Urinary bladder (tissue), 4 donors: ENCODE data around the gene KRT7. TPM values are rescaled to one million over a fixed set of nuclear protein-coding genes. Genes with fewer than 3 reads are reported as not detected.
"Not testable (repeated sequence)": the region's sequence is repeated elsewhere in the genome, so short reads cannot be mapped to it uniquely, and the experiment has no call there.

ENCODE experiments used
- DNase-seq: peaks from one replicate; pipeline ENCODE4 v3.0.0-alpha.2; 2015; ENCODE audit errors: extremely low spot score
- H3K27ac ChIP-seq: one replicate; pipeline ENCODE4 v1.5.1; 2013; ENCODE audit warnings: low read depth, mild to moderate bottlenecking, moderate library complexity
- H3K36me3 ChIP-seq: one replicate; pipeline ENCODE4 v1.6.1; 2013; ENCODE audit warnings: mild to moderate bottlenecking, moderate library complexity; ENCODE audit not compliant: insufficient read depth
- H3K4me1 ChIP-seq: one replicate; pipeline ENCODE4 v1.6.1; 2013; ENCODE audit warnings: mild to moderate bottlenecking, moderate library complexity; ENCODE audit not compliant: insufficient read depth
- H3K4me3 ChIP-seq: one replicate; pipeline ENCODE4 v1.5.1; 2013; ENCODE audit warnings: low read depth, low read length
- WGBS: extraction: QIAGEN DNeasy Blood & Tissue Kit; methylation state at CpG from one replicate; pipeline ENCODE4 v1.1.7; 2013; 5-methylcytosine and 5-hydroxymethylcytosine counted together
- polyA plus RNA-seq: library from polyadenylated mRNA; stranded (reverse); fragments of 200-250 nt; gene quantifications from one replicate; pipeline ENCODE4 v1.2.3, GENCODE V29; 2013
- total RNA-seq: library from RNA; depleted of rRNA; stranded (reverse); fragments of >200 nt; gene quantifications from one replicate; pipeline ENCODE4 v1.2.3, GENCODE V29; 2014
- donor health status: healthy with polysubstance abuse.
- donor health status: healthy.

Gene KRT7
- total and polyA plus RNA-seq, 2 donors: 147 to 158 TPM

DNA sequence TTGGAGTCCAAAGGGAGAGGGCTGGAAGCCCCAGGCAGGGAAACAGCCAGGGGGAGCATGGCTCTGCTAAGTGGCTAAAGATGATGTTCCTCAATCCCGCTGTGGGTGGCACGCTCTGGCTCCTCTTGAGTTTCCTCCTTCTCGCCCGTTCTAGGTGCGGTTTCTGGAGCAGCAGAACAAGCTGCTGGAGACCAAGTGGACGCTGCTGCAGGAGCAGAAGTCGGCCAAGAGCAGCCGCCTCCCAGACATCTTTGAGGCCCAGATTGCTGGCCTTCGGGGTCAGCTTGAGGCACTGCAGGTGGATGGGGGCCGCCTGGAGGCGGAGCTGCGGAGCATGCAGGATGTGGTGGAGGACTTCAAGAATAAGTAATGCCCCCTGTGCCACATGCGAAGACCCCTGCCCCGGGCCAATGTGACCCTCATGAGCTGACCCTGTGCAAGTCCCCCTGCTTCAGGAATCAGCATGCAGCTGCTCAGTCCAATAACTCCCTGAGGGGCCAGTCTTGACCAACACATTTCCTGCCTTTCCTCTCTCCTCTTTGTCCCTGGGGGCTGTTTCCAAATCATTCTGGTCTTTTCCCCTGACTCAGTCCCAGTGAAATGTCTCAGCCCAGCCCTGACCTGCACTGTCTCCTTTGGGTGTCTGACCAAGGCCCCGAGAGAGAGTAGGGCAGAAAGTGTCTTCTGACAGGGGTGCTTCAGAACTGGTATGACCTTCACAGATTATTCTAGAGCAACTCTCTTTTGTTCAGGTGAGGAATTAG, 2.1 kb downstream of the KRT7 start:
- WGBS: 90% methylated on average over 15 of the region's 15 CpGs
- H3K4me3 ChIP-seq: no peak overlapping the region

DNA sequence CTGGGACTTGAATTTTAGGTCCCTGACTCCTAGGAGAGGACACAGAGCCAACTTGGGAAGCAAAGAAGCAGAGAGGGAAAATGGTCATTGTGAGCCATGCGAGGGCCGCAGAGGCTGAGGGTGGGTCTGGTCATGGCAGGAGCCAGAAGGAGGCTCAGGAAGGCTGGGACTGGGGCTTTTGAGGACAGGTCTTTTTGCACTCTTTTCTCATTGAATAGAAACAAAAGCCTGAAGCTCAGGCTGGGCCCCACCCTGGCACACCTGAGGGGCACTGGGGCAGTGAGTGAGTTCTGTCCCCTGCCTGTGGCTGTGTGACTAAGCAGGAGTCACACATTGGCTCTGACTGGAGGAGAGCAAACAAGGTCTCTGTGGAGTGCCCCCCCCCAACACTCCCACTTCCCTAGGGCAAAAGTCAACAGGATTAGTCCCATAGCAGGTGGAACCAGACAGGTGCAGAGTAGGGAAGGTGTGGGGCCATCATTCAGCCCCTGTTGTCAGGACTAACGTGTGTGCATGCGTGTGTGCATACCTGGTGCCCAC, 2.8 kb downstream of the KRT7 start:
- 72% methylated on average over 4 of the region's 4 CpGs for WGBS
- peak overlapping the region; percentile 40 for H3K27ac ChIP-seq
- H3K4me3 ChIP-seq: no peak overlapping the region
- DNase-seq: no peak
- no peaks in the 10 kb centered on the region for H3K4me1 ChIP-seq
- no peaks in the 10 kb centered on the region for H3K36me3 ChIP-seq

More for the DNA sequence above, 2.1 kb downstream of the KRT7 start:
- Histone ChIP-seq H3K27ac (peak overlapping the region; percentile 40), H3K36me3 (no peaks in the 10 kb centered on the region), H3K4me1 (no peaks in the 10 kb centered on the region)
- no peak for DNase-seq

DNA sequence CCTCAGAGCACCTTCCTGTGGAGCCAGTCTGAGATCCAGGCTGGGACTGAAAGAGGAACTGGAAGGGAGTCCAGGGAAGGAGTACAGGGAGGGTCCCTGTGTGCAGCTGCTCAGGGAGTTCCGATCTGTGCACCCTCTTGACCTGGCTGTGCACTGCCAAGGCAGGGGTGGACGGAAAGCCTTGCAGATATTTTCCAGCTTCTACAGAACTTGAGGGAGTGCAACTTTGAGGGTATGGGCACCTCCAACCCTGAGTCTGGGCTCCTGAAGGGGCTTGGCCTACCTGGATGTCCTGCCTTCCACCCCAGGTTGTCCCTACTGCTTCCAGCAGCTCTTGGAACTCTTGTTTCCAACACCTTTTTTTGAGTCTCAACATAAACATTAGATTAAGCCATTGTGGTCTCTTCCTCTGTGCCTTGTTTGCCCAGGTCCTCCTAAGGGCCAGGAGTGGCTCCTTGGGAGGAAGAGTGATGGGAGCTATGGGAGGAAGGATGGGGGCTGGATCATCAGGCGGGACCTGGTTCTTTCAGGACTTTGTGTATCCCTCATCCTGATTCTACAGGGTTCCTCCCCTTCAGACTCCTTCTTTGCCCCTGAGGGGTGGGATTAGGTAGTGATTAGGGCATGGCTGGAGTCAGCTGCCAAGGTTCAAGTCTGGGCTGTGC, 3.5 kb downstream of the KRT7 start:
- 77% methylated on average over 3 of the region's 3 CpGs for WGBS
- Histone ChIP-seq H3K4me1 (no peaks in the 10 kb centered on the region), H3K4me3 (no peak overlapping the region), H3K27ac (no peak overlapping the region), H3K36me3 (no peaks in the 10 kb centered on the region)
- DNase-seq: no peak

DNA sequence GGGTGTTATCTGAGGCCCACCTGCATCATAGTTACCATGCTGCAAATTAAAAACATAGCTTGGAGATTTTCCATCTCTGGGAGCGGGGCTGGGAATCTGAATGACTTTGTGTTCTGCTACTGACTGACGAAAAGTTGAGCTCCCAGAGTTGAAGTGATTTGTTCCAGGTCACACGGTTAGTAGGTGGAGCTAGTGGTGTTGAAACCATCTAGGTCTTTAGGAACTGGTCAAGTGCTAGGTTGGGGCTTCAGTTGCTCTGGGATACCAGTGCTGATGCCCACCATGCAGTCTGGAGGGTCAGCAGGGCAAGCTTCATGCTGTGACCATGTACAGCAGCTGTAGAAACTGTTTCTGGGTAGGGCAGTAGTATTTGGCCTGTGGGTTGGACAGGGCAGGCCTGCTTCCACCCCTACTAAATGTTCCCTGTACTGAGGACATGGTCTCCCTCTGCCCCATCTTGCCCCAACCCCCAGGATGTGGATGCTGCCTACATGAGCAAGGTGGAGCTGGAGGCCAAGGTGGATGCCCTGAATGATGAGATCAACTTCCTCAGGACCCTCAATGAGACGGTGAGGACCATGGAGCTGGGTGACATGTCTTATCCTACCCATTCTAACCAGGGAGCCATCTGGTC, 5.3 kb downstream of the KRT7 start:
- DNase-seq: no peak
- whole genome bisulfite sequencing: 92% methylated on average over 4 of the region's 4 CpGs
- Histone ChIP-seq H3K4me3 (no peak overlapping the region), H3K4me1 (no peaks in the 10 kb centered on the region), H3K27ac (no peak overlapping the region), H3K36me3 (no peaks in the 10 kb centered on the region)

DNA sequence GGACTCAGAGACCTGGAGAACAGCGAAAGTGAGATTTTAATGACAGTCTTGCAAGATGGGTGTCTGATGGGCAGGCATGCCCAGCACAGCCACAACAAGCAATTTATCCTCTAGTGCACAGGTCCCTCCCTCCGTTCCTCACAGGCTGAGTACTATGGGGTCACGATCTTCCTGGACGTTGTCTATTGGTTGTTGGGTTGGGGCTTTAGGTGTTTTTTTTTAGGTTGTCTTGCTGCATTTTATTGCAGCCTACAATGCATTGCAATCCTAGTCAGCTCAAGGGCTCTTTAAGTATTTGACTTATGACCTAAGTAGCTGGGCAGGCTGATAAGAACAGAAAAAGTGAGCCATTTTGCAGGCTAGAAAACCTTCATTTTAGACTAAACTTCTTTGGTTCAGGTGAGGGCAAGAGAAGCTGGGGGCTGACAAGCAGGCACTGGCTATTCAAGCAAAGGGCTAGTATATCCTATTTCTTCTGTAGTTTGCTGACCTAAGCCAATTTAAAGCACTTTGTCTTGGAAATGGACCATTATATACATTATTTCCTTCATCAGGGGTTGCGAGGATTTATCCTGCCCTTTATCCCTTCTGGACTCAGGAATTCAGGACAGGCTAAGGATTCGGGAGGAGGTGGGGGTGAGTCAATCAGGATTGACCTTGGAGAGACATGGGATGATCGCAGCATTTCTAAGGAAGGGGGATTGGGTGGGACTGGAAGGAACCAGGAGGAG, 6.0 kb downstream of the KRT7 start:
- 79% methylated on average over 7 of the region's 7 CpGs for WGBS
- Histone ChIP-seq H3K36me3 (no peaks in the 10 kb centered on the region), H3K4me1 (no peaks in the 10 kb centered on the region), H3K4me3 (no peak overlapping the region), H3K27ac (no peak overlapping the region)
- DNase-seq: no peak

DNA sequence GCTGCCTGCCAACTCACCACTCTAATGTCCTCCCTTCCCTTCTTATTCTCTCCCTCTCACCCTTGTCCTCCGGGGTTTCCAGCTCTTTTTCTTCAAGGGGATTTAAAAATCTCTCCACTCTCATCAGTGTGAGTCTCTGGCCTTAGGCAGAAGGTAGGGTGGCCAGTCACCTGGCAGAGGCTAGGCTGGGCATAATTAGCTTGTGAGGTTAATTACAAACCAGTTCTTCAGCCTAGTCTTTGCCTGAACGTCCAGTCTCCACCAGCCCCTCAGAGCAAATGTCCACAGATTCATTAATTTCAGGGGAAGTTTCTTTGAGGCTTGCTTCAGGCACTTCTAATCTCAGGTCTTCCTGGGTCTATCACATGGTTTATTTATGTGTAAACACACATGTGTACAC, 6.7 kb downstream of the KRT7 start:
- no peaks in the 10 kb centered on the region for H3K36me3 ChIP-seq
- H3K4me3 ChIP-seq: no peak overlapping the region
- DNase-seq: no peak
- H3K4me1 ChIP-seq: no peaks in the 10 kb centered on the region
- no peak overlapping the region for H3K27ac ChIP-seq
- 68% methylated on average over 2 of the region's 2 CpGs for WGBS

DNA sequence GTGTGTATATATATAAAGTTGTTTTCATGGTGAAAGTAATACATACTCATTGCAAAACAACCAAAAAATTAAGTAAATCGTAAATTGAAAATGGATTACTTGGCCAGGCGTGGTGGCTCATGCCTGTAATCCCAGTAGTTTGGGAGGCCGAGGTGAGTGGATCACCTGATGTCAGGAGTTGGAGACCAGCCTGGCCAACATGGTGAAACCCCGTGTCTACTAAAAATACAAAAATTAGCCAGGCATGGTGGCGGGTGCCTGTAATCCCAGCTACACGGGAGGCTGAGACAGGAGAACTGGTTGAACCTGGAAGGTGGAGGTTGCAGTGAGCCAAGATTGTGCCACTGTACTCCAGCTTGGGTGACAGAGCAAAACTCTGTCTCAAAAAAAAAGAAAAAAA, 7.2 kb downstream of the KRT7 start:
- not testable (repeated sequence) for H3K36me3 ChIP-seq, H3K4me1 ChIP-seq, H3K4me3 ChIP-seq, H3K27ac ChIP-seq, DNase-seq
- 84% methylated on average over 6 of the region's 6 CpGs for WGBS

DNA sequence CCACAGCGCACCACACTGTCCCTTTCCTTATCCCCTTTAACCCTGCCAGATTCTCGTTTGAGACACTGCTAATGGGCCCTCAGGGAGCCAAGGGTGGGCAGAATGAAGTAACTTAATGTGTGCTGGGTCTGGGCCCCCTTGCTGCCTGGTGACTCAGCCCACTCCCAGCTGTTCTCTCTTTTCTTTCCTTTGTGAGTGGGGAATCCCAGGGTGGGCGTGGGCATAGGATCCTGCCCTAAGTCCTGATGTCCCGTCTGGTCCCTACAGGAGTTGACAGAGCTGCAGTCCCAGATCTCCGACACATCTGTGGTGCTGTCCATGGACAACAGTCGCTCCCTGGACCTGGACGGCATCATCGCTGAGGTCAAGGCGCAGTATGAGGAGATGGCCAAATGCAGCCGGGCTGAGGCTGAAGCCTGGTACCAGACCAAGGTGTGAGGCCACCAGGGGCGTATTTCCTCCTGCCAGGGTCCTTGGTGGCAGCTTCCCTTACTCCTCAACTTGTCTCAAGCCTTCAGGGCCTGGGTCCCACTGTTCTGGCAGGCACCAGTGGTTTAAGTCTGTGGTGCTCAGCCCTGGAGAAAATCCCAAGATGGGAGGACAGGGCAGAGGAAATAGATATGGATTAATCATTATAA, 8.3 kb downstream of the KRT7 start:
- no peak overlapping the region for H3K4me3 ChIP-seq
- 87% methylated on average over 11 of the region's 11 CpGs for WGBS
- no peak overlapping the region for H3K27ac ChIP-seq
- DNase-seq: no peak
- H3K4me1 ChIP-seq: no peaks in the 10 kb centered on the region
- H3K36me3 ChIP-seq: no peaks in the 10 kb centered on the region

DNA sequence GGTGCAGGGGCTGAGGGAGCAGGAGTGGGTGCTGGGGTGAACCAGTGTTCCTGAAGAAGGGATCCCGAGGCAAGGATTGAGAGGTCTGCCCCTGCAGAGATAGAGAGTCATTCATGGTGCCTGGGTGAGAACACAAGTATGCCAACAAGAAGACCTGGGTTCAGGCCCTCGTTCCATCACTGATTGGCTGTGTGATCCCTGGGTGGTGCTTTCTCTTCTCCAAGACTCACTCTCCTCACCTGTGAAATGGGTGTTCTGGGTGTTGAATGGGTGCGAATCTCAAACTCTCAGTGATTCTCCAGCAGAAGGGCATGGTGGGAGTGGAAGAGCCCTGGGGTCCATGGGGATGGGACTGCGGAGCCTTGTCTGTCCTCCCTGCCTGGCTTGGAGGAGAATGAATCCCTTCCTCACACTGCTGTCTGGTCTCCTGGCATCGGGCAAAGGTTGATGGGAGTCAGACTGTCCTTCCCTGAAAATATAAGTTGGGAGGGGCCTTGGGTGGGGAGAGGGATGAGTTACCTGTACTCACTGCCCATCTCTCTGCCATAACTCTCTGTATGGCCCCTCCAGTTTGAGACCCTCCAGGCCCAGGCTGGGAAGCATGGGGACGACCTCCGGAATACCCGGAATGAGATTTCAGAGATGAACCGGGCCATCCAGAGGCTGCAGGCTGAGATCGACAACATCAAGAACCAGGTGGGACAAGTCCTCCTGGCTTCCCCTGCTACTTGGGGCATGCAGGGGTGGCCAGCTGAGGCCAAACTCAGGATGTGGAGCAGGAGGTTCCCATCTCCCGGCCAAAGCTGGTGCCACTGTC, 9.6 kb downstream of the KRT7 start:
- H3K4me3 ChIP-seq: no peak overlapping the region
- no peaks in the 10 kb centered on the region for H3K36me3 ChIP-seq
- WGBS: 96% methylated on average over 11 of the region's 11 CpGs
- H3K27ac ChIP-seq: no peak overlapping the region
- no peaks in the 10 kb centered on the region for H3K4me1 ChIP-seq
- DNase-seq: no peak

DNA sequence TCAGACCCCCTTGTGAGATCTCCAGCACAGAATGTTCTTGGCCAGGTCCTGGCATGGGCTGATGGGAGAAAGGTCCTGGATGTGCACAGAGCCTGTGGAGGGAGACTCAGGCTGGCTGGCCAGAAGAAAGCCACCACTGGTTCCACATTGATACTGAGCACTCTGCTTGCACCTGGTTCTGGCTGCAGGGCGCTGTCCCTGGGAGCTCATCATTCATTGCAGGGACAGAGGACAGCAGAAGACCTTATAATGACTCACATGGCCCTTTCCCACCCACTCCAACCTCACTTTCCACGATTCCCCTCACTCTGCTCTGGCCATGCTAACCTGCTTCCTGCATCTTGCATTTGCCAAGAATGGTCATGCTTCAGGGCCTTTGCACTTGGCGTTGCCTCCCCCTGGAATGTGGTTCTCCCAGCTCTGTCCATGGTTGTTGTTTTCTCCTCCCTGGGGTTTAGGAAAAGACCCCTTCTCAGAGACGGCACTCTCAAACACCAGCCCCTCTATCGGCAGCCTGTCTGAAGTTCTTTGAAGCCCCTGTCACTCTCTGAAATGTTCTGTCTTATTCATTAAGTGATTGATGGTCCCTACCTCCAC, 10.3 kb downstream of the KRT7 start:
- 72% methylated on average over 5 of the region's 5 CpGs for WGBS

DNA sequence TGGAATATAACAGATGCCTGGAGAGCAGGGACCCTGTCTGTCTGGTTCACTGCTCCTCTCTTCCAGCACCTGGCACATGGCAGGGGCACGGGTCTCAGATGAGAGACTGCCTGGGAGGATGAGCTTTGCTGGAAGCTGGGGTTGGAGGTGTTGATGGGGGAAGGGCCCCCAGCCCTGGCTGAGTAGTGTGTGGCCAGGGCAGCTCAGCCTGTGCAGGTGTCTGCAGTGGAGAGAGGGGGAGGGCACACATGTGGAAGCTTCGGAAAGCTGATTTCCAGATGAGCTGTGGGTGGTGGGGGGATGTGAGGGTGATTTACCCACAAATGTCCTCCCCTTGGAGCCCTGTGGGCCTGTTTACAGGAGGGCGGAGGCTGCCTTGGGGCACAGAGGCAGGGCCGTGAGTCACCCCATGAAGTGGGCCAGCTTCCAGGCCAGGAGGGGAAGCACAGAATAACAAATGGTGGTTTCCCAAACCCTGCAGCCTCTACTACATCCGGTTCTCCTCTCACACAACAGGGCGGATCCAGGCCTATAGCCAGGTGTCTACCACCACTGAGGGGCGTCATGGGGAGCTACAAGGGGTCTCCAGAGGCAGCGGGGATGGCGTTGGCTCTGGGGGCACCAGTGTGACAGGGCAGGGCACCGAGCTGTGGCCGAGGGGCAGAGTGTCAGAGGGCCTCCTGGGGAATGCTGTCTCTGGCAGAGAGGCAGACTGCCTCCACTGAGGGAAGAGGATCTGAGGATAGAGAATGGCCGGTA, 11.0 kb downstream of the KRT7 start:
- Histone ChIP-seq H3K27ac (peak overlapping the region; percentile 19), H3K4me1 (no peaks in the 10 kb centered on the region), H3K4me3 (no peak overlapping the region), H3K36me3 (no peaks in the 10 kb centered on the region)
- DNase-seq: no peak
- WGBS: 45% methylated on average over 12 of the region's 12 CpGs

More for the DNA sequence above, 10.3 kb downstream of the KRT7 start:
- Histone ChIP-seq H3K36me3 (no peaks in the 10 kb centered on the region), H3K4me1 (no peaks in the 10 kb centered on the region), H3K4me3 (no peak overlapping the region), H3K27ac (peak overlapping the region; percentile 19)
- no peak for DNase-seq

DNA sequence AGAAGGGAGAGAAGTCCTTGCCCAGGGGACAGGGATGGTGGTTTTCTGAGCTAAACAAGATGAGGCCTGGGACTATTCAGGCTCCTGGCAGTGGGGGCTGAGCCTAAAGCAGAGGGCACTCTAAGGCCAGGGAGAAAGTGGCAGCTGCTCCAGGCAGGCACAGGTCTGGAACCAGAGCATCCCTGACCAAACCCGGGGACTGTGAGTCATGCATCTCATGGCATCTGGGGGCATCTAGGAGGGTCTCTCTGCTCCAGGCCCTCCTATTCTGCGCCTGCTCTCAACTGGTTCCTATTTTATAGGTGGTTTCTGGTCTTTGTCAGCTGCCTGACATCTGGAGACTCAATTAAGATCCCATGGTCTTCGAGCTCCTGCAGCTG, 11.6 kb downstream of the KRT7 start:
- Histone ChIP-seq H3K36me3 (no peaks in the 10 kb centered on the region), H3K27ac (no peak overlapping the region), H3K4me1 (no peaks in the 10 kb centered on the region), H3K4me3 (no peak overlapping the region)
- no peak for DNase-seq
- 68% methylated on average over 3 of the region's 3 CpGs for WGBS
